HCT116 (cell line): ENCODE results near the gene MORN1. TPM values are rescaled to one million over a fixed set of nuclear protein-coding genes. Genes with fewer than 3 reads are reported as not detected.

Experiments used
- ATAC-seq: fragments of 200-7000 bp; cut with Tn5 transposase; 2 replicates; pipeline ENCODE4 v1.9.1; 2020; ENCODE audit warnings: mild to moderate bottlenecking, moderate library complexity
- BruUV-seq: library from RNA; stranded (reverse); fragments of 400-500 nt; replicated peaks from 2 replicates; lab custom pipeline; 2021; lab: Mats Ljungman, UMichigan
- CTCF ChIA-PET: fragments of 300-600 bp; sonication (Branson Sonifier 250); formaldehyde crosslinking; loops from one replicate; lab custom pipeline; 2021; ENCODE audit warnings: antibody characterized with exemption; lab: Charles Lee
- POLR2A ChIA-PET: fragments of 300-600, 350-600 bp; sonication (Branson Sonifier 250); formaldehyde crosslinking; loops from one replicate; lab custom pipeline; 2021; ENCODE audit warnings: antibody characterized with exemption; lab: Charles Lee
- RAD21 ChIA-PET, 2 experiments: fragments of 300-600 bp; sonication (Branson Sonifier 250); formaldehyde crosslinking; loops; one replicate each; lab custom pipeline; 2023; ENCODE audit warnings: low total read pairs in 2 of 2; ENCODE audit not compliant: uncharacterized antibody in 2 of 2, unreplicated experiment in 2 of 2, low non-redundant PET in 1 of 2; lab: Charles Lee
- DNase-seq: peaks from one replicate; pipeline ENCODE4 v3.0.0-alpha.2; 2010; ENCODE audit warnings: low read depth, low spot score
- H2AFZ ChIP-seq: fragments of 200-600 bp; shearing (Covaris generic), sonication (generic); 2 replicates; pipeline ENCODE4 v1.6.1; 2017; ENCODE audit warnings: low read depth, mixed run types, mixed read lengths, antibody characterized with exemption, low read length; ENCODE audit not compliant: poor library complexity, severe bottlenecking
- H3K27ac ChIP-seq: 2 replicates; pipeline ENCODE4 v1.5.1; 2012; ENCODE audit warnings: low read depth, low read length
- H3K27me3 ChIP-seq: fragments of 200-600 bp; sonication (generic); 2 replicates; pipeline ENCODE4 v1.6.1; 2016; ENCODE audit warnings: mixed run types, low read length, mixed read lengths; ENCODE audit not compliant: insufficient read depth
- H3K36me3 ChIP-seq, 2 experiments: fragments of 200-500 bp in 1 of 2; fragments of 200-600 bp in 1 of 2; sonication (Bioruptor generic) in 1 of 2; sonication (generic) in 1 of 2; 2 replicates each; pipeline versions ENCODE4 v1.5.1 to v1.6.1; 2014 to 2016; ENCODE audit warnings: low read length in 2 of 2, inconsistent platforms in 1 of 2, mixed read lengths in 1 of 2, mixed run types in 1 of 2; ENCODE audit not compliant: insufficient read depth in 2 of 2, control insufficient read depth in 1 of 2
- H3K4me1 ChIP-seq, 2 experiments: fragments of 200-600 bp in 1 of 2; sonication (generic) in 1 of 2; 2 replicates each; pipeline versions ENCODE4 v1.5.1 to v1.6.1; 2012 to 2017; ENCODE audit warnings: low read length in 2 of 2, inconsistent platforms in 1 of 2, mild to moderate bottlenecking in 1 of 2, mixed read lengths in 1 of 2, mixed run types in 1 of 2, moderate library complexity in 1 of 2; ENCODE audit not compliant: insufficient read depth in 2 of 2, control insufficient read depth in 1 of 2
- H3K4me2 ChIP-seq: fragments of 200-600 bp; sonication (generic); 2 replicates; pipeline ENCODE4 v1.6.1; 2017; ENCODE audit warnings: mixed run types, low read length, mixed read lengths
- H3K4me3 ChIP-seq, 2 experiments: fragments of 200-600 bp in 1 of 2; sonication (generic) in 1 of 2; replicated peaks in 1 of 2; 2 replicates each; pipeline ENCODE4 v1.5.1; 2011 to 2016; ENCODE audit warnings: low read length in 2 of 2, control low read depth in 1 of 2, low read depth in 1 of 2, mild to moderate bottlenecking in 1 of 2, mixed read lengths in 1 of 2, mixed run types in 1 of 2
- H3K79me2 ChIP-seq: fragments of 200-600 bp; sonication (generic); 2 replicates; pipeline ENCODE4 v1.6.1; 2017; ENCODE audit warnings: mild to moderate bottlenecking, mixed run types, low read length, moderate library complexity, mixed read lengths; ENCODE audit not compliant: insufficient read depth
- H3K9ac ChIP-seq: fragments of 200-600 bp; sonication (generic); 2 replicates; pipeline ENCODE4 v1.6.1; 2016; ENCODE audit warnings: low read length, mixed read lengths
- H3K9me2 ChIP-seq: fragments of 200-600 bp; sonication (generic), shearing (Covaris generic); 2 replicates; pipeline ENCODE4 v1.6.1; 2017; ENCODE audit warnings: mixed run types, mild to moderate bottlenecking, moderate library complexity; ENCODE audit not compliant: insufficient read depth
- H3K9me3 ChIP-seq, 2 experiments: fragments of 200-500 bp in 1 of 2; fragments of 200-600 bp in 1 of 2; sonication (Bioruptor generic) in 1 of 2; sonication (generic) in 1 of 2; 2 replicates each; pipeline ENCODE4 v1.6.1; 2014 to 2017; ENCODE audit warnings: low read length in 2 of 2, mixed read lengths in 2 of 2, inconsistent platforms in 1 of 2, low read depth in 1 of 2, mild to moderate bottlenecking in 1 of 2, mixed run types in 1 of 2, moderate library complexity in 1 of 2; ENCODE audit not compliant: control insufficient read depth in 1 of 2, insufficient read depth in 1 of 2
- H4K20me1 ChIP-seq: fragments of 200-600 bp; sonication (generic), shearing (Covaris generic); 2 replicates; pipeline ENCODE4 v1.6.1; 2017; ENCODE audit warnings: mixed run types, mild to moderate bottlenecking, moderate library complexity; ENCODE audit not compliant: insufficient read depth
- ATF3 ChIP-seq: IDR thresholded peaks from 2 replicates; pipeline ENCODE4 v1.6.1; 2012
- CBX3 ChIP-seq: IDR thresholded peaks from 2 replicates; pipeline ENCODE4 v1.6.1; 2012; ENCODE audit warnings: low read depth
- ELF1 ChIP-seq: IDR thresholded peaks from 2 replicates; pipeline ENCODE4 v1.6.1; 2012; ENCODE audit warnings: low read depth, borderline replicate concordance
- EZH2 ChIP-seq: fragments of 200-600 bp; sonication (generic); IDR thresholded peaks from 2 replicates; pipeline ENCODE4 v1.6.1; 2017; ENCODE audit warnings: antibody characterized with exemption, mixed run types
- EZH2phosphoT487 ChIP-seq: fragments of 200-600 bp; IDR thresholded peaks from 2 replicates; pipeline ENCODE4 v1.6.1; 2018; ENCODE audit warnings: antibody characterized with exemption, borderline replicate concordance
- FOSL1 ChIP-seq: IDR thresholded peaks from 2 replicates; pipeline ENCODE4 v1.6.1; 2012; ENCODE audit warnings: low read depth
- POLR2AphosphoS5 ChIP-seq: IDR thresholded peaks from 2 replicates; pipeline ENCODE4 v1.6.1; 2011; ENCODE audit warnings: mild to moderate bottlenecking, low read depth, low read length, moderate library complexity
- SIN3A ChIP-seq: IDR thresholded peaks from 2 replicates; pipeline ENCODE4 v1.6.1; 2012; ENCODE audit warnings: low read depth
- ZFX ChIP-seq: fragments of 450-650 bp; IDR thresholded peaks from 2 replicates; pipeline ENCODE4 v1.6.1; 2017
- ZNF274 ChIP-seq: fragments of 200-500 bp; sonication (Bioruptor generic); IDR thresholded peaks from 2 replicates; pipeline ENCODE4 v1.6.1; 2014; ENCODE audit warnings: mild to moderate bottlenecking, low read depth, low read length, inconsistent platforms
- intact Hi-C: fragments of 100-400 bp; cut with micrococcal nuclease; formaldehyde crosslinking; loops from 2 replicates; pipeline ENCODE4 v1.10.0; 2022
- total RNA-seq: library from RNA; stranded (reverse); gene quantifications from one replicate; pipeline ENCODE4 v1.2.1, GENCODE V29; 2021; ENCODE audit not compliant: unreplicated experiment
- TF ChIP-seq, protein P1 (sequence below): IDR thresholded peaks from 2 replicates; pipeline ENCODE4 v1.6.1; 2012
- TF ChIP-seq, protein P2 (sequence below), 3 experiments: fragments of 200-600 bp in 1 of 3; sonication (generic) in 1 of 3; IDR thresholded peaks in 2 of 3; conservative IDR thresholded peaks in 1 of 3; 2 replicates each; pipeline ENCODE4 v1.5.1; 2012 to 2017; ENCODE audit warnings: low read depth in 2 of 3, low read length in 2 of 3, antibody characterized with exemption in 1 of 3, borderline replicate concordance in 1 of 3, control low read depth in 1 of 3, mild to moderate bottlenecking in 1 of 3, mixed read lengths in 1 of 3, mixed run types in 1 of 3, moderate library complexity in 1 of 3; ENCODE audit not compliant: insufficient read depth in 1 of 3
- TF ChIP-seq, protein P3 (sequence below): IDR thresholded peaks from 2 replicates; pipeline ENCODE4 v1.6.1; 2012; ENCODE audit warnings: low read depth

Gene MORN1
- total RNA-seq, 1 experiment from 2014 or later, result 21.4 TPM

GRCh38 chr1:2375923-2376260, 15.5 kb downstream of the MORN1 start:
- Histone ChIP-seq H3K36me3 (no peaks in the 10 kb centered on the region), H3K27me3 (no peaks in the 10 kb centered on the region), H4K20me1 (no peaks in the 10 kb centered on the region)

More at GRCh38 chr1:2375923-2376260, 15.5 kb downstream of the MORN1 start:
- H3K4me2 ChIP-seq, result no peak overlapping the region
- no peak overlapping the region for H2AFZ ChIP-seq
- RAD21 ChIA-PET, result no interaction called here
- POLR2A ChIA-PET, result no interaction called here
- no peaks in the 10 kb centered on the region for H3K9me3 ChIP-seq
- ATAC-seq, result no peak
- CTCF ChIA-PET, result no interaction called here
- H3K9ac ChIP-seq, result no peak overlapping the region
- H3K9me2 ChIP-seq, result no peaks in the 10 kb centered on the region
- H3K4me1 ChIP-seq, result peaks cover 0 to 7% of the 10 kb centered on the region in 2 experiments; a peak in 1 of 4 replicates
- no TSS peak for BruUV-seq
- TF ChIP-seq EZH2 (no peak), CBX3 (no peak), SIN3A (no peak), FOSL1 (no peak), EZH2phosphoT487 (no peak), POLR2AphosphoS5 (no peak), ELF1 (no peak), ZFX (no peak), ZNF274 (no peak), ATF3 (no peak)
- TF ChIP-seq, protein P1, sequence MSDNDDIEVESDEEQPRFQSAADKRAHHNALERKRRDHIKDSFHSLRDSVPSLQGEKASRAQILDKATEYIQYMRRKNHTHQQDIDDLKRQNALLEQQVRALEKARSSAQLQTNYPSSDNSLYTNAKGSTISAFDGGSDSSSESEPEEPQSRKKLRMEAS, result no peak
- TF ChIP-seq, protein P2, sequence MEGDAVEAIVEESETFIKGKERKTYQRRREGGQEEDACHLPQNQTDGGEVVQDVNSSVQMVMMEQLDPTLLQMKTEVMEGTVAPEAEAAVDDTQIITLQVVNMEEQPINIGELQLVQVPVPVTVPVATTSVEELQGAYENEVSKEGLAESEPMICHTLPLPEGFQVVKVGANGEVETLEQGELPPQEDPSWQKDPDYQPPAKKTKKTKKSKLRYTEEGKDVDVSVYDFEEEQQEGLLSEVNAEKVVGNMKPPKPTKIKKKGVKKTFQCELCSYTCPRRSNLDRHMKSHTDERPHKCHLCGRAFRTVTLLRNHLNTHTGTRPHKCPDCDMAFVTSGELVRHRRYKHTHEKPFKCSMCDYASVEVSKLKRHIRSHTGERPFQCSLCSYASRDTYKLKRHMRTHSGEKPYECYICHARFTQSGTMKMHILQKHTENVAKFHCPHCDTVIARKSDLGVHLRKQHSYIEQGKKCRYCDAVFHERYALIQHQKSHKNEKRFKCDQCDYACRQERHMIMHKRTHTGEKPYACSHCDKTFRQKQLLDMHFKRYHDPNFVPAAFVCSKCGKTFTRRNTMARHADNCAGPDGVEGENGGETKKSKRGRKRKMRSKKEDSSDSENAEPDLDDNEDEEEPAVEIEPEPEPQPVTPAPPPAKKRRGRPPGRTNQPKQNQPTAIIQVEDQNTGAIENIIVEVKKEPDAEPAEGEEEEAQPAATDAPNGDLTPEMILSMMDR (IDR thresholded peaks at IDR 0.05 in 2 of 3, conservative IDR thresholded peaks at IDR 0.05 in 1 of 3; ENCODE audit: borderline replicate concordance in 1 of 3, insufficient read depth in 1 of 3, low read depth in 2 of 3, low read length in 2 of 3), result no peak
- TF ChIP-seq, protein P3, sequence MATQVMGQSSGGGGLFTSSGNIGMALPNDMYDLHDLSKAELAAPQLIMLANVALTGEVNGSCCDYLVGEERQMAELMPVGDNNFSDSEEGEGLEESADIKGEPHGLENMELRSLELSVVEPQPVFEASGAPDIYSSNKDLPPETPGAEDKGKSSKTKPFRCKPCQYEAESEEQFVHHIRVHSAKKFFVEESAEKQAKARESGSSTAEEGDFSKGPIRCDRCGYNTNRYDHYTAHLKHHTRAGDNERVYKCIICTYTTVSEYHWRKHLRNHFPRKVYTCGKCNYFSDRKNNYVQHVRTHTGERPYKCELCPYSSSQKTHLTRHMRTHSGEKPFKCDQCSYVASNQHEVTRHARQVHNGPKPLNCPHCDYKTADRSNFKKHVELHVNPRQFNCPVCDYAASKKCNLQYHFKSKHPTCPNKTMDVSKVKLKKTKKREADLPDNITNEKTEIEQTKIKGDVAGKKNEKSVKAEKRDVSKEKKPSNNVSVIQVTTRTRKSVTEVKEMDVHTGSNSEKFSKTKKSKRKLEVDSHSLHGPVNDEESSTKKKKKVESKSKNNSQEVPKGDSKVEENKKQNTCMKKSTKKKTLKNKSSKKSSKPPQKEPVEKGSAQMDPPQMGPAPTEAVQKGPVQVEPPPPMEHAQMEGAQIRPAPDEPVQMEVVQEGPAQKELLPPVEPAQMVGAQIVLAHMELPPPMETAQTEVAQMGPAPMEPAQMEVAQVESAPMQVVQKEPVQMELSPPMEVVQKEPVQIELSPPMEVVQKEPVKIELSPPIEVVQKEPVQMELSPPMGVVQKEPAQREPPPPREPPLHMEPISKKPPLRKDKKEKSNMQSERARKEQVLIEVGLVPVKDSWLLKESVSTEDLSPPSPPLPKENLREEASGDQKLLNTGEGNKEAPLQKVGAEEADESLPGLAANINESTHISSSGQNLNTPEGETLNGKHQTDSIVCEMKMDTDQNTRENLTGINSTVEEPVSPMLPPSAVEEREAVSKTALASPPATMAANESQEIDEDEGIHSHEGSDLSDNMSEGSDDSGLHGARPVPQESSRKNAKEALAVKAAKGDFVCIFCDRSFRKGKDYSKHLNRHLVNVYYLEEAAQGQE, result no peak
- no peak overlapping the region for H3K4me3 ChIP-seq
- DNase-seq, result no peak
- H3K79me2 ChIP-seq, result no peaks in the 10 kb centered on the region
- intact Hi-C loops, result no loop called here
- no peak overlapping the region for H3K27ac ChIP-seq
